GM21717 (cell line): ENCODE data around the gene CYP2R1.
"Not testable (repeated sequence)": the region's sequence is repeated elsewhere in the genome, so short reads cannot be mapped to it uniquely, and the experiment has no call there.

ENCODE experiments used
- ATAC-seq: cut with Tn5 transposase; IDR thresholded peaks from one replicate; pipeline ENCODE4 v1.9.1; 2021; ENCODE audit warnings: mild to moderate bottlenecking, moderate library complexity; ENCODE audit not compliant: unreplicated experiment

CYP2R1 gene

GRCh38 chr11:14892577-14892976, 546 bp upstream of the CYP2R1 start:
- ATAC-seq = no peak

- ATAC-seq = peak; percentile 57
These were observed 642 bp downstream of the CYP2R1 start for GRCh38 chr11:14891143-14892035.

- ATAC-seq = no peak
These were observed 5.5 kb downstream of the CYP2R1 start for GRCh38 chr11:14886513-14886912.

DNA sequence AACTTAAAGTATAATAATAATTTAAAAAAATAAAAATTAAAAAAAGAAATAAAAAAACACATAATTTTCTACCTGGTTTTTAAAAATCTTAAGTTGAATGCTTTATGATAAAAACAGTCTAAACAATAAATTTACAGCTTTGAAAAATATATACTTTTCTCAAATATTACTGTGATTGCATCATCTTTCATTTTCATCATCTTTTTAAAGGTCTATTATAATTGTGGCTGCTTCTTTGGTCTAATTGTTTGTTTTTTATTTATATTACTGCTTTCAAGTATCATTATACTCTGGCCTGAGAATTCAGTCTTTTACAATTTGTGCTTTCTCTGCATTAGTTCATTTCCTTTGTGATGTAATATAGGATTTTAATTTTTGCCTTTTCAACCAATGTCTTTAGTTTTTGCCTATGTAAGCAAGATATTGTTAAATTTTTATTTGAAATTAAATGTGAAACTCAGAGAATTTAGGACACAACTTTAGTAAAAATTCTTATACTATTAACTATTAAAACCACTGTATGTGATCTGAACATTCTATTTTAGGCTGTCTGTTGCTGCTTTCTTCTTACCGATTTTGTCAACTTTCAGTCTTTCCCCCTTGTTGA, 7.3 kb downstream of the CYP2R1 start:
- ATAC-seq = no peak

- ATAC-seq = not testable (repeated sequence)
These were observed 8.3 kb downstream of the CYP2R1 start for GRCh38 chr11:14883683-14884082.

GRCh38 chr11:14882196-14882595, 9.8 kb downstream of the CYP2R1 start:
- no peak for ATAC-seq

GRCh38 chr11:14881576-14882193, 10.3 kb downstream of the CYP2R1 start:
- no peak for ATAC-seq

DNA sequence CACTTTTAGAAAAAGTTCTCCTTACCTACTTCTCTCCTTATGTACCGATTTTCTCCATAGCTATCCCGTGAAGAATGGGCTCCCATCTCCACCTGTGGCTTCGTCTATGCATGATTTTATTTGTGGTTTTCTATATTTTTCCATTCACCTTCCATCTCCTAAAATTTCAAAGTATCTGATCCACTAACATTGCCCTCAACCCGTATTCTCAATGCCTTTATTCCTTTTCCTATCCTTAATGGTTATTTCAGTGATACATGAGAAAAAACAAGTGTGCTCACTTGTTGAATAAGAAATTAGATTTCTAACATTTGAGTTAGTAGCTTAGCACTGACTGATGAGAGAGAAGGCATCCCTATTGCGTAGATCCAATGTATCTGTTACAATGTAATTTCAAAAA, 16.9 kb downstream of the CYP2R1 start:
- ATAC-seq = no peak

DNA sequence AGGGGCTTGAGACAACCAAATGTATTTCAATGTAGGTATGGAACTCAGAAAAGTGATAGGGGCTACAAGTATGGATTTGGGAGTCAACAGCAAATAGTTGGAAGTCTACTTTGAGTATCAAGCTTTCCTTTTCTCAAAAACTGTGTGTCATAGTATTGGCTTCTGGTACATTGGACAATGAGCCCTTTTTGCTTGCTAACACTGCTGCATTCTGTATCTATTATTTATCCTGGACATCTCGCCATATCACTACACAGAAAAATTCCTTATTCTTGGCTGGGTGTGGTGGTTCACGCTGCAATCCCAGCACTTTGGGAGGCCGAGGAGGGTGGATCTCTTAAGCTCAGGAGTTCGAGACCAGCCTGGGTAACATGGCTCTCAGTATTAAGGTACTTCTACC, 18.4 kb downstream of the CYP2R1 start:
- ATAC-seq = no peak

GRCh38 chr11:14872032-14872431, 20.0 kb downstream of the CYP2R1 start:
- no peak for ATAC-seq

- ATAC-seq = not testable (repeated sequence)
These were observed 28.3 kb downstream of the CYP2R1 start for GRCh38 chr11:14863775-14864174.

- ATAC-seq = no peak
These were observed 30.4 kb downstream of the CYP2R1 start for GRCh38 chr11:14861680-14862079.

GRCh38 chr11:14860511-14860910, 31.5 kb downstream of the CYP2R1 start:
- ATAC-seq = no peak

GRCh38 chr11:14858404-14858803, 33.6 kb downstream of the CYP2R1 start:
- no peak for ATAC-seq

GRCh38 chr11:14857621-14858020, 34.4 kb downstream of the CYP2R1 start:
- ATAC-seq = no peak

DNA sequence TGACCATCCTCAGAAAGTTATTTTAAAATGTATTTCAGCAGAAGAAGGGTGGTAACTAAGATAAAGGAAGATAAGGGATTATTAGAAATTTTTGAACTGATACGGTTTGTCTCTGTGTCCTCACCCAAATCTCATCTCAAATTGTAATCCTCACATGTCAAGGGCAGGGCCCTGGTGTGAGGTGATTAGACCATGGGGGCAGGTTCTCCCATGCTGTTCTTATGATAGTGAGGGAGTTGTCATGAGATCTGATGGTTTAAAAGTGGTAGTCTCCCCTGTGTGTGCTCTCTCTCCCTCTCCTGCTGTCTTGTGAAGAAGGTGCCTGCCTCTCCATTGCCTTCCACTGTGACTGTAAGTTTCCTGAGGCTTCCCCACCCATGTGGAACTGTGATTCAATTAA, 36.1 kb downstream of the CYP2R1 start:
- ATAC-seq = no peak

- no peak for ATAC-seq
These were observed 38.0 kb downstream of the CYP2R1 start for GRCh38 chr11:14854057-14854456.

- no peak for ATAC-seq
These were observed 39.4 kb downstream of the CYP2R1 start for GRCh38 chr11:14852571-14853177.

DNA sequence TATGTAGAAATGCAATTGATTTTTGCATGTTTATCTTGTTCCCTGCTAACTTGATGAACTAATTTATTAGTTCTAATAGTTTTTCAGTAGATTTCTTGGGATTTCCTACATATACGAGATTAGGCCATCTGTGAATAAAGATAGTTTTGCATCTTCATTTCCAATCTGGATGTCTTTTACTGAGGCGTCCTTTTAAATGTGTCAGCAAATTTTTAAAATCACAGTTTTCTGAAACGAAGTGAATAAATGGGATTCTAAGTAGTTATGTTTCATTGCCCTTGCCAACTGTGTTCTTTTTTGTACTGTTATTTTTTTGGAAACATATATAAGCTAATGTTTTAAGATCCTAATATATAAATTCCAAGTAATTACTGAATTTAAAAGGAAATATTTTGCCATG, 50.0 kb downstream of the CYP2R1 start:
- ATAC-seq = no peak

DNA sequence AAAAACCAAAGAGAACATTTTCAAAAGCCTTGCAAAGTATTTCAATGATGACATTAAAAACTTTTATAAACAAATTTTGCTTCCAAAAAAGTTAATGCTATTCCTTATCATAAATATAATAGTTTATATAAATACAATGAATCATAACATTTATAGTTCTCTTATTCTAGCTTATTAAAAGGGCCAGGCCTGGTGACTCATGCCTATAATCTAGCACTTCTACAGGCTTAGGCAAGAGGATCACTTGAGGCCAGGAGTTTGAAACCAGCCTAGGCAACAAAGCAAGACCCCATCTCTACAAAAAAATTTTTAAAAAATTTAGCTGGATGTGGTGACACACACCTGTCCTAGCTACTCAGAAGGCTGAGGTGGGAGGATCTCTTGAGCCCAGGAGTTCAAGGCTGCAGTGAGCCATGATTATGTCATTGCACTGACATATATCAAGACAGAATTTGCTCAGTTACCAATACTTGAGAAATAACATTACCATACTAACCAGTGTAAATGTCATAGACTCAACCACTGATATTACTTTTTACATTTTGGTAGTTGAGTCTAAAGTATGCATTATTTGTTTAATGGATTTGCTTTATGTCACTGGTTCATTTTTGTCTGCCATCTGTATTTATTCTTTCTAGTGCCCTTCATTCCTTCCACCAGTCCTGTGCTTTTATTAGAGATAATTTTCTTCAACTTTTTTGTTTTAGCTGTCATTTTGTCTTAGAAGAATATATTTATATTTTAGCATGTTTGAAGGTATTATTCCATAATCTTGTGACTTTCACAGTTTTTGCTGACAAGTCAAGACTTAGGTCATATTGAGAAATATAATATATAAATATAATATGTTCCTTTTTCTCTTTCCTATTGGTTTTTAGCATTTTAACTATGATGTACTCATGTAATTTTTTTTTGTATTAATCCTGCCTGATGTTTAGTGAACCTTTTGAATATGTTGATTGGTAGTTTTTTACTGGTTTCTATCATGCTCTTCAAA, 56.2 kb downstream of the CYP2R1 start:
- no peak for ATAC-seq
